PC-3 (cell line): ENCODE data around the gene CISD2. TPM values are rescaled to one million over a fixed set of nuclear protein-coding genes. Genes with fewer than 3 reads are reported as not detected.

Source experiments
- ATAC-seq: fragments of 200-7000 bp; cut with Tn5 transposase; 2 replicates; pipeline ENCODE4 v1.9.1; 2020; ENCODE audit warnings: mild to moderate bottlenecking, moderate library complexity
- BruUV-seq: library from RNA; stranded (reverse); fragments of 400-500 nt; replicated peaks from 2 replicates; lab custom pipeline; 2021; lab: Mats Ljungman, UMichigan
- CTCF ChIA-PET: fragments of 300-600 bp; sonication (Branson Sonifier 250); formaldehyde crosslinking; loops from one replicate; lab custom pipeline; 2022; ENCODE audit warnings: antibody characterized with exemption; lab: Charles Lee
- POLR2A ChIA-PET: fragments of 300-600 bp; sonication (Branson Sonifier 250); formaldehyde crosslinking; loops from one replicate; lab custom pipeline; 2022; ENCODE audit warnings: antibody characterized with exemption; ENCODE audit not compliant: unreplicated experiment; lab: Charles Lee
- DNase-seq: peaks from one replicate; pipeline ENCODE4 v3.0.0-alpha.2; 2015
- H2AFZ ChIP-seq: fragments of 300-600 bp; sonication (generic); 2 replicates; pipeline ENCODE4 v1.6.0; 2016; ENCODE audit warnings: antibody characterized with exemption, low read length
- H3F3A ChIP-seq: fragments of 300-600 bp; sonication (generic); one replicate; pipeline ENCODE4 v1.6.0; 2017; ENCODE audit warnings: antibody characterized with exemption, low read length, control low read depth, mild to moderate bottlenecking; ENCODE audit not compliant: unreplicated experiment
- H3K27ac ChIP-seq: fragments of 300-600 bp; sonication (generic); 2 replicates; pipeline ENCODE4 v1.5.1; 2016; ENCODE audit warnings: mild to moderate bottlenecking, low read length
- H3K27me3 ChIP-seq: fragments of 300-600 bp; sonication (generic); 2 replicates; pipeline ENCODE4 v1.6.1; 2016; ENCODE audit warnings: low read length, mixed read lengths
- H3K36me3 ChIP-seq: fragments of 300-600 bp; sonication (generic); 2 replicates; pipeline ENCODE4 v1.6.1; 2016; ENCODE audit warnings: low read depth, mixed run types, low read length, mixed read lengths
- H3K4me1 ChIP-seq: fragments of 300-600 bp; sonication (generic); 2 replicates; pipeline ENCODE4 v1.5.1; 2016; ENCODE audit warnings: low read length; ENCODE audit not compliant: insufficient read depth
- H3K4me2 ChIP-seq: fragments of 300-600 bp; sonication (generic); 2 replicates; pipeline ENCODE4 v1.6.0; 2016; ENCODE audit warnings: low read length
- H3K4me3 ChIP-seq: fragments of 300-600 bp; sonication (generic); 2 replicates; pipeline ENCODE4 v1.5.1; 2016; ENCODE audit warnings: mild to moderate bottlenecking, low read length, mixed read lengths
- H3K79me2 ChIP-seq: fragments of 300-600 bp; sonication (generic); 2 replicates; pipeline ENCODE4 v1.6.1; 2017; ENCODE audit warnings: low read length, mixed read lengths
- H3K9ac ChIP-seq: fragments of 300-600 bp; sonication (generic); 2 replicates; pipeline ENCODE4 v1.6.0; 2016; ENCODE audit warnings: mild to moderate bottlenecking, low read length
- H3K9me2 ChIP-seq: fragments of 300-600 bp; sonication (generic); replicated peaks from 2 replicates; pipeline ENCODE4 v1.6.1; 2016; ENCODE audit warnings: mixed run types, low read length, mixed read lengths
- H3K9me3 ChIP-seq: fragments of 300-600 bp; sonication (generic); 2 replicates; pipeline ENCODE4 v1.6.1; 2016; ENCODE audit warnings: low read length, mixed read lengths
- H4K20me1 ChIP-seq: fragments of 300-600 bp; sonication (generic); 2 replicates; pipeline ENCODE4 v1.6.1; 2016; ENCODE audit warnings: low read length, mixed read lengths
- CTCF ChIP-seq: fragments of 300-600 bp; sonication (generic); conservative IDR thresholded peaks from 2 replicates; pipeline ENCODE4 v1.5.1; 2017; ENCODE audit warnings: antibody characterized with exemption, low read depth, mild to moderate bottlenecking, low read length
- EZH2 ChIP-seq: fragments of 300-600 bp; sonication (generic); IDR thresholded peaks from one replicate; pipeline ENCODE4 v1.6.1; 2017; ENCODE audit warnings: antibody characterized with exemption, mild to moderate bottlenecking, low read length; ENCODE audit not compliant: unreplicated experiment
- EZH2phosphoT487 ChIP-seq: fragments of 300-600 bp; sonication (generic); IDR thresholded peaks from 2 replicates; pipeline ENCODE4 v1.6.1; 2018; ENCODE audit warnings: mild to moderate bottlenecking, antibody characterized with exemption, low read length, borderline replicate concordance
- intact Hi-C: fragments of 100-400 bp; cut with micrococcal nuclease; formaldehyde crosslinking; loops from 2 replicates; pipeline ENCODE4 v1.9.0; 2023
- total RNA-seq: library from RNA; depleted of rRNA; stranded (reverse); fragments of >200 nt; gene quantifications from 2 replicates; pipeline ENCODE4 v1.2.3, GENCODE V29; 2014

The CISD2 gene
- total RNA-seq, 1 experiment from 2014 or later, result 36.9 TPM

GRCh38 chr4:102843273-102843672 is 25.5 kb upstream of the CISD2 start:
- no TSS peak for BruUV-seq
- ATAC-seq (no peak), DNase-seq (peak; percentile 43)
- intact Hi-C loops, result no loop called here
- Histone ChIP-seq H4K20me1 (no peaks in the 10 kb centered on the region), H3K4me2 (no peak overlapping the region), H3K4me3 (no peak overlapping the region), H3K27ac (no peak overlapping the region), H3K4me1 (no peaks in the 10 kb centered on the region), H3K79me2 (no peaks in the 10 kb centered on the region), H3K36me3 (no peaks in the 10 kb centered on the region), H3K9me2 (no peaks in the 10 kb centered on the region), H3K9me3 (no peaks in the 10 kb centered on the region), H3F3A (no peaks in the 10 kb centered on the region), H2AFZ (no peak overlapping the region), H3K27me3 (no peaks in the 10 kb centered on the region), H3K9ac (no peak overlapping the region)
- ChIA-PET POLR2A (no interaction called here), CTCF (no interaction called here)
- no peak for TF ChIP-seq CTCF
- no peak for TF ChIP-seq EZH2
- no peak for TF ChIP-seq EZH2phosphoT487

DNA sequence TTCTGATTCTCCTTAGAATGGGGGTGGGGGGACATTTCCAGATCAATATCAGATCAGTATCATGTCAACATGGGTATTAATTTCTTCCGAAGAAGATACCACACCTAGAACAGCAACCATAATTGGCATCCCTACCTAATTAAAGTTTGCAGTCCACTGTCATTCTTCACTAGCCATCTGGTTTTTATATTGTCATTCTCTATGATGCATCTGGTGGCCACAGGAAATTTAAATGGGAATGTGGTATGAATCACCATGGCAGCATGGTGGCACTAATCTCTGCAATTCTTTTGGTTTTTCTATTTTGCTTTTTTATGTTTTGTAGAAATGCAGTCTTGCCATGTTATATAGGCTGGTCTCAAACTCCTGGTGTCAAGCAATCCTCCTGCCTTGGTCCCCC is 24.9 kb upstream of the CISD2 start:
- DNase-seq (no peak), ATAC-seq (no peak)
- CTCF ChIA-PET, result no interaction called here
- Histone ChIP-seq H3F3A (no peaks in the 10 kb centered on the region), H3K9me3 (no peaks in the 10 kb centered on the region), H2AFZ (no peak overlapping the region), H3K4me3 (no peak overlapping the region), H3K9ac (no peak overlapping the region), H3K27ac (no peak overlapping the region), H4K20me1 (no peaks in the 10 kb centered on the region), H3K27me3 (no peaks in the 10 kb centered on the region), H3K9me2 (no peaks in the 10 kb centered on the region), H3K4me2 (no peak overlapping the region), H3K36me3 (no peaks in the 10 kb centered on the region), H3K4me1 (no peaks in the 10 kb centered on the region), H3K79me2 (no peaks in the 10 kb centered on the region)
- no TSS peak for BruUV-seq
- intact Hi-C loops, result no loop called here
- TF ChIP-seq EZH2, result no peak
- POLR2A ChIA-PET, result no interaction called here

GRCh38 chr4:102847687-102848086 is 21.1 kb upstream of the CISD2 start:
- Histone ChIP-seq H3K9me3 (no peaks in the 10 kb centered on the region), H3K9me2 (no peaks in the 10 kb centered on the region), H4K20me1 (no peaks in the 10 kb centered on the region), H3K36me3 (no peaks in the 10 kb centered on the region), H3K4me2 (no peak overlapping the region), H3K79me2 (no peaks in the 10 kb centered on the region), H3K4me3 (no peak overlapping the region), H3K9ac (no peak overlapping the region), H2AFZ (no peak overlapping the region), H3K4me1 (no peaks in the 10 kb centered on the region), H3K27ac (no peak overlapping the region), H3F3A (no peaks in the 10 kb centered on the region), H3K27me3 (no peaks in the 10 kb centered on the region)
- ChIA-PET POLR2A (no interaction called here), CTCF (no interaction called here)
- no TSS peak for BruUV-seq
- intact Hi-C loops, result no loop called here
- TF ChIP-seq EZH2 (no peak), EZH2phosphoT487 (no peak), CTCF (no peak)
- DNase-seq, result no peak
- no peak for ATAC-seq
